ENCODE measurements around the gene TESK2.
"Not testable (repeated sequence)": the region's sequence is repeated elsewhere in the genome, so short reads cannot be mapped to it uniquely, and the experiment has no call there.

TESK2 gene

DNA sequence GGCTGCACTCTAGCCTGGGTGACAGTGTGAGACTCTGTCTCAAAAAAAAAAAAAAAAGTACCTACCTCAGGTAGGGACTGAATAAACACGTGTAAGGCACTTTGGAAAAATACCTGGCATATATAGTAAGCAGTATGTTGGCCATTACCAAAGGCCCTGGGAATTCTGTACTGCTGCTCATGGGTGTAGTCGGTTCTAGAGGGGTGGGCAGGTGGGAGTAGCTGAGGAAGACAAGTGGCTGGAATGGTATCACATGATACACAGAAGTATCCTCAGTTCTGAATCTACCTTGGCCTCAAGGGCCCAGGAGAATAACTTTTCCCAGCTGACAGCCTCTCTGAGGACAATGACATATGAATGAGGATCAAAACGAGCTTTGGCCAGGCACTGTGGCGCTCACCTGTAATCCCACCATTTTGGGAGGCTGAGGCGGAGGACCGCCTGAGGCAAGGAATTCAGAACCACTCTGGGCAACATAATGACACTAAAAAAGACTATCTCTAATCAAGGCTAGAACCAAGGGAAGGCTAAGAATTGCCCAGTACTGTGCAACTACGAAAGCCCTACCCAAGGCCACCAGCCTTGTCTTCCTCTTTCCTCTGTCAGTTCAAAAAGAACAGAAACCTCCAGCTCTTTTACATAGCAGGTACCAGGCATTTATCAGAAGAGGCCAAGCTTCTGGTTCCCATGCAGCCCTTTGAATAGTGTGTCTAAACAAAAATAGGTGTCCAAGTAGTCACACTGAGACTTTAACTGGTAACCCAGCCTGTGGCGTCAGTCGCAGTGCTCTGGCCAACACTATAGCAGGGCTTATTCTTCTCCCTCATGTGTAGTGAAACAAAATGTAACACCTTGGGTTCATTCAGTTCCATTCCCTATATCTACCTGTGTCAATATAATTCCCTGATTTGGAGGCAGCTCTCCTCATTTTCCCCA lies 19.3 kb upstream of the TESK2 start:
- no peak for DNase-seq

DNA sequence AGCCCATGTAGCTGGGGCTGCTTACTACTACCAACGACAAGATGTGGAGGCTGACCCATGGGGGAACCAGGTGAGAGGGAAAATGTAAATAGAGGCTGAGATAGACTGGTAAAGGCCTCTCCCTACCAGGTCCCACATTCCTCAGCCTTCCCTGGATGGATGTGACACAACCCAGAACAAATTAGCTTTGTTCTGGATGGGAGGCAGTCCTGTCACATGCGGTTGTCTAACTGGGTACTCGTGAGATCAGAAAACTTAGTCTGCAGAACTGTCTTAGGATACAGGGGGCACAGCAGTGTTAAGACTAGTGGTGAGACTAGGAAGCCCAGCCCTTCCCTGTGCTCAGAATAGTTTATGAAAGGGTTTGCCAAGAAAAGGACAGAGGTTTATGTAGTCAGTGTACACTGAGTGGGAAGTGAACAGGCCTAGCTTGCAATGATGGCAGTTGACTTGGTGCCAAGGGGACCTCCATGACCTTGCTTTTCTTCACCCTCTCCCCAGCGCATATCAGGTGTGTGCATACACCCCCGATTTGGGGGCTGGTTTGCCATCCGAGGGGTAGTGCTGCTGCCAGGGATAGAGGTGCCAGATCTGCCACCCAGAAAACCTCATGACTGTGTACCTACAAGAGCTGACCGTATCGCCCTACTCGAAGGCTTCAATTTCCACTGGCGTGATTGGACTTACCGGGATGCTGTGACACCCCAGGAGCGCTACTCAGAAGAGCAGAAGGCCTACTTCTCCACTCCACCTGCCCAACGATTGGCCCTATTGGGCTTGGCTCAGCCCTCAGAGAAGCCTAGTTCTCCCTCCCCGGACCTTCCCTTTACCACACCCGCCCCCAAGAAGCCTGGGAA lies 17.6 kb upstream of the TESK2 start:
- no peak for DNase-seq

DNA sequence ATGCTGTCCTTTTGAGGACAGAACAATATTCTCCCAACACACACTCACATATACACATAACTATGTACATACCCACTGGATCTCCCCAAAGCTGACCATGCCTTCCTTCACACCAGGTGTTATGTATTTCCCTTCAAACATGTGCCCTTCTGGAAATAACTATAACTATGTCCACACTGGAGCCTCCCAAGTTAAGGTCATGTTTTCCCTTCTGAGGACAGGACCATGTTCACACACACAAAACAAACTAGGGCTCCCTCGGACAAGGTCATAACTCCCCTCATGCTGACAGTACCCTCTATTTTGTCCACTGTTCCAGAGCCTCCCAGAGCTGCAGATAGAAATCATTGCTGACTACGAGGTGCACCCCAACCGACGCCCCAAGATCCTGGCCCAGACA lies 16.9 kb upstream of the TESK2 start:
- no peak for DNase-seq

DNA sequence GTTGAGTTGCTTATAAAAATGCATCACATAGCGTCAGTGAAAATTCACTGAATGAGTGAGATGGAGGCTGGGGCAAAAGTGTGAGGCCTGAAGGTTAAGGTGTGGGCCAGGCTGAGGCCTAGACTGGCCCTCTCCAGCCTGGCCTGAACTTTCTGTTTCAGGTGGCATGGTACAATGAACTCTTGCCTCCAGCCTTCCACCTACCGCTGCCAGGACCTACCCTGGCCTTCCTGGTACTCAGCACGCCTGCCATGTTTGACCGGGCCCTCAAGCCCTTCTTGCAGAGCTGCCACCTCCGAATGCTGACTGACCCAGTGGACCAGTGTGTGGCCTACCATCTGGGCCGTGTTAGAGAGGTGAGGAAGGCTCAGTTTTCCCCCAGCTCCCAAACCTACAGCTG lies 16.2 kb upstream of the TESK2 start:
- no peak for DNase-seq

DNA sequence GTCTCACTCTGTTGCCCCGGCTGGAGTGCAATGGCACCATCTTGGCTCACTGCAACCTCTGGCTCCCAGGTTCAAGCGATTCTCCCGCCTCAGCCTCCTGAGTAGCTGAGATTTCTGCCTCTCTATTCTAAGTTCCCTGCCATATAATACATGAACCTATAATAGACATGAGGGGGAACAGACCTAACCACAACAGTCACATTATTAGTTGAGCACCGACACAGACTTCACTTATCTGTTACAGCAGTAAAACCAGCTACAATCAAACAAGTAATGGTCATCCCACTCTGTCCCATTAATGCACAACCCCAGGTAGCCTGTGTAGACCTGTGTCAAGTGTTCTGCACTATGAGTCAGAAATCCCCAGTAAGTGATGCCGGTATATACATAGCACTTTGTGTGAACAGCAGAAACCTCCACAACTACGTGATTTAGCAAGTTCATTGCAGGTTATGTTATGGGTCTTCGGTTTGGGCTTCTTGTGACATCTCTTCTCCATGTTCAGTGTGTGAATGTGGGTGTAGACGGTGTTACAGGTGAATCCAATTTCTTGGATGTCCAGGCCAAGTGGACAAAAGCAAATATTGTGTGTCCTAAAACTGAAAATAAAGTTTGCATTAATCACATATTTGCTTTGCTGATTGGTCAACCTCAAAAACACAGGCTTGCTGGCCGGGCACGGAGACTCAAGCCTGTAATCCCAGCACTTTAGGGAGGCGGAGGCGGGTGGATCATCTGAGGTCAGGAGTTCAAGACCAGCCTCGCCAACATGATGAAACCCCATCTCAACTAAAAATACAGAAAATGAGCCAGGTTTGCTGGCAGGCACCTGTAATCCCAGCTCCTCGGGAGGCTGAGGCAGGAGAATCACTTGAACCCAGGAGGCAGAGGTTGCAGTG lies 12.7 kb upstream of the TESK2 start:
- DNase-seq = no peak

DNA sequence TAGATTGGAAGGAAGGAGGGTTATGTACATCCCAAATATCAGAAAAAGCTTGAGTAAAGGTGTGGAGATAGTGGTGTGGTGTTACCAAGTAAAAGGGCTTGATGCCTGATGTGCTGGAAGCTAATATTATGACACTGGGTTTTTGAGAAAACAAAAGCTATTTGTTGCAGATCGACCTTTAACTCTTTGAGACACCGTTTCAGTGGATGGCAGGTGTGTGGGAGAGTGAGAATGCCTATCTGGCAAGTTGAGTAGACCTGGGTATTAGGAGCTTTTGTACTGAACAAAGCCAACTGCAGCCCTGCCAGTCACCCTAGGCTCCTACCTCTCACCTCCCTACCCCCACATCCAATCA lies 10.5 kb upstream of the TESK2 start:
- no peak for DNase-seq

DNA sequence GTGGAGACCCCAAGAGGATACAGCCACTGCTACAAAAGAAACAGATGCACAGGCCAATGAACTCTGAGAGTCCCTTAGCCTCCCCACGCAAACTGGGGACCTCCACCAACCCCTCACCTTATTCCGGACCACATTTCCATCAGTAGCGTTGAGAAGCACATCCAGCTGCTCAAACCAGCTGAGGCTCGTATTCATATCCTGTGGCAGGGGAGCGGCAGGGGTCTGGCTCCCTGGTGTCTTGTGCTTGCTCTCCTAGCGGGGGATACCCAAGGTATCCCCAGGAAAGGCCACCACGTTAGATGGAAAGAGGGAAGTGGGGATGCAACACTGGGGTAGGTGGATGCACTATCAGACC lies 8.4 kb upstream of the TESK2 start:
- DNase-seq = no peak

DNA sequence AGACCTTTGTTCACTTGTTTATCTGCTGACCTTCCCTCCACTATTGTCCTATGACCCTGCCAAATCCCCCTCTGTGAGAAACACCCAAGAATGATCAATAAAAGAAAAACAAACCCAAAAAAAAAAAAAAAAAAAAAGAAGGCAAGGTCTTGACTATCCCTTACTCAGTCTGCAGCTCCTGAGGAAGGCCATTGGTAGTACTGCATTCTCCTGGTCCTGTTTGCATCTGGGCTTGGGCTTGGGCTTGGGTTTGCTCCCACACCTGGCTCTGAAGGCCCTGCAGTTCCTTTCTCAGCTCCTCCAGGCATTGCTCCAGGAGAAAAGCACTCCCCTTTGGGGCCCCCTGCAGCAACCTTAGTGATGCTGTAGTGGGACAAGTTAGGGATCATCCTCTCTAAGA lies 7.3 kb upstream of the TESK2 start:
- DNase-seq = no peak

DNA sequence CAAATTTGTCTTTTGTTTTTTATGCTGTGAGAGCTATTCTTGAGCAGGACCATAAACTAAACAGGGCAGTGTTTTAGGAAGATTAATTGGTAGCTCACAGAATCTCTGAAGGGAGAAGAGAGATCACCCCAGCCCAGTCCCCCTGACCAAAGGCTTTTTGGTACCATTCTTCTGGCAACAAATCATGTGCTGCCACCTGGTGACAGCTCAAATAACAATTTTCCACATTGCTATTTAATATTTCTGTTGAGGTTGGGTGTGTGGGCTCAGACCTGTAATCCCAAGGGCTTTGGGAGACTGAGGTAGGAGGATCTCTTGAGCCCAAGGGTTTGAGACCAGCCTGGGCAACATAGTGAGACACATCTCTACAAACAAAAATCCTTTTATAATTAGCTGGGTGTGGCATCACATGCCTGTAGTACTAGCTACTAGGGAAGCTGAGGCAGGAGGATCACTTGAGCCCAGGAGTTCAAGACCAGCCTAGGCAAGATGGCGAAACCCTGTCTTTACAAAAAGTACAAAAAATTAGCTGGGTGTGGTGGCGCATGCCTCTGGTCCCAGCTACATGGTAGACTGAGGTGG lies 2.2 kb upstream of the TESK2 start:
- DNase-seq = peak; percentile 43 to 57

DNA sequence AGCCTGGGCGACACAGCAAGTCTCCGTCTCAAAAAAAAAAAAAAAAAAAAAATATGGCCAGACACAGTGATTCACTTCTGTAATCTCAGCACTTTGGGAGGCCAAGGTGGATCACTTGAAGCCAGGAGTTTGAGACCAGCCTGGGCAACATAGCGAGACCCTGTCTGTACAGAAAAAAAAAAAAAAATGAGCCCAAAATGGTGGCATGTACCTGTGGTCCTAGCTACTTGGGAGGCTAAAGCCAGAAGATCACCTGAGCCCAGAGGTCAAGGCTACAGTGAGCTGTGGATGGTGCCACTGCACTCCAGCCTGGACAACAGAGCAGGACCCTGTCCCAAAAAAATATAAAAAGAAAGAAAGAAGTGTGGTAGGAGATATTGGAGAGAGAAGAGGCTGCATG lies 1.7 kb upstream of the TESK2 start:
- peak in 1 of 2 experiments; percentile 14 for DNase-seq

DNA sequence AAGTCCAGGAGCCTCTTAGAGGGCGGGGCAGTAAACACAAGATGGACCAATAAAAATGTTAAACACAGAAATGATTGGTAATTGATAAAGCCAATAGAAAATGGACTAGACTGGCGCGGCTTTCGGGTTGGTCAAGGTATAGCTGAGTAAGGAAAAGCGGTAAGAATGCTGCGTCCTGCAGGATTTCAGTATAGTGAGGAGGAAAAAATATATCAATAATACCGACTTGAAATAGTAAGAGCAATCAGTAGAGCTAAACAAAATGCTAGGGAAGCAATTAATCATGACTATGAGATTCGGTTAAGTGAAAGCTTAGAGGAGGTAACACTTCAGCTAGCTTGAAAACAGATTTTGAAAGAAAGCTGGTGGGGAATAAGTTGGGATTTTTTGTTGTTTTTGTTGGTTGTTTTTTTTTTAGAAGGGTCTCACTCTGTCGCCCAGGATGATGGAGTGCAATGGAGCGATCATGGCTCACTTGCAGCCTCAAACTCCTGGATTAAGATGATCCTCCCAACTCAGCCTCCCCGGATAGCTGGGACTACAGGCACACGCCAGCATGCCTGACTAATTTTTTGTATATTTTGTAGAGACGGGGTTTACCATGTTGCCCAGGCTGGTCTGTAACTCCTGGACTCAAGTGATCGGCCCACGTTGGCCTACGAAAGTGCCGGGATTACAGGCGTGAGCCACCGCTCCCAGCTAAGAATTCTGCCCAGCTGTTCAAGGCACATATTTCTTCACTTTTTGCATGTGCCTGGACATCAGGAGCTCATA lies 711 bp upstream of the TESK2 start:
- no peak for DNase-seq

DNA sequence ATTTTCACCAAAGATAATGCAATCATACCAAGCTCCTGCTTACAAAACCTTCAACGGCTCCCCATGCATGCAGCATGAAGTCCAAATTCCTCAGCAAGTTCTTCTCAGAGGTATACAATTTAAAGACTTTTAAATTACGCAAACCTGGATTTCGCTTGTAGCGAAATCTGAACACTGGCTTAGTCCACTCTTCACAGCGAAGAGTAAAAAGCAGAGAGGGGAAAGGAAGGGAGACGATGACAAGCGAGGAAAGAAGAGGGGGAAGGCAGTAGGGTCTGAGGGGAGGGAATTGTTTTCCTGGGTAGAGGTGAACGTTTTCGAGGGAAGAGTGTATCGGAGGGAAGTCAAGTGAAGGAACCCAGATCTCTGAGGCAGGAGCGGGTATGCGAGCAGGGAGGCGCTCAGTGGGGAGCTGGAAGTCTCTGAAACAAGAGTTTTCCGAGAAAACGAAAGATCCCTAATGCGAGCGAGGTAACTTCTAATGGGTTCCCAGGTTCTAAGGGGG lies 790 bp downstream of the TESK2 start:
- DNase-seq = no peak

DNA sequence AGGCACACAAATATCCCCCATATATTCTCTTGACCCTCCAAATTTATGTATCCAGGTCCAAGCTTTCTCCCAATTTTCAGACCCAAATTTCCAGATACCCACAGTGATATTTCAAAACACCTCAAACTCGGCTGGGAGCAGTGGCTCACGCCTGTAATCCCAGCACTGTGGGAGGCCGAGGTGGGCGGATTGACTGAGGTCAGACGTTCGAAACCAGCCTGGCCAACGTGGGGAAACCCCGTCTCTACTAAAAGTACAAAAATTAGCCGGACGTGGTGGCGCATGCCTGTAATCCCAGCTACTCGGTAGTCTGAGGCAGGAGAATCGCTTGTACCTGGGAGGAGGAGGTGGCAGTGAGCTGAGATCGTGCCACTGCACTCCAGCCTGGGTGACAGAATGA lies 1.6 kb downstream of the TESK2 start:
- peak; percentile 77 to 78 for DNase-seq

DNA sequence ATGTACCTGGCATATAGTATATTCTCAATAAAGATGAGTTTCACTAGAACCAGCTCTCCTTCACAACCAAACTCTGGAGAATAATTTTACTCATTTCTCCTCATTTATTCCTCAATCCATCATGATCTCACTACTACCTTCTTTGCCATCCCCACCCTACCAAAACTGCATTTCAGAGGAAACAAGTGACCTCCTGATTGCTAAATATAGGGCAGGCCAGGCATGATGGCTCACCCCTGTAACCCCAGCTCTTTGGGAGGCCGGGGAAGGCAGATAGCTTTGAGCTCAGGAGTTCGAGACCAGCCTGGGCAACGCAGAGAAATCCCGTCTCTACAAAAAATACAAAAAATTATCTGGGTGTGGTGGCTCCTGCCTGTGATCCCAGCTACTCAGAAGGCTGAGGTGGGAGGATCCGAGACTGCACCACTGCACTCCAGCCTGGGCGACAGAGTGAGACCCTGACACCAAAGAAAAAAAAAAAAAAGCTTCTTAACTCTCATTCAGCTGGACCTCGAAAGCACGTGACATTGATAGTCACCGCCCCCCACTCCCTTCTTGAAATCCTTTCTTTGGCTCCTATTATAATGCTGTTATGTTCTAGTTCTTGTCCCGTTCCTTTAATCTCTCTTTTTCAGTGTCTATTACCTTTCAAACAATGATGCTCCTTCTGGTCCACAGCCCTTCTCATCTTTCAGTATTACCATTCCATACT lies 2.1 kb downstream of the TESK2 start:
- no peak for DNase-seq

DNA sequence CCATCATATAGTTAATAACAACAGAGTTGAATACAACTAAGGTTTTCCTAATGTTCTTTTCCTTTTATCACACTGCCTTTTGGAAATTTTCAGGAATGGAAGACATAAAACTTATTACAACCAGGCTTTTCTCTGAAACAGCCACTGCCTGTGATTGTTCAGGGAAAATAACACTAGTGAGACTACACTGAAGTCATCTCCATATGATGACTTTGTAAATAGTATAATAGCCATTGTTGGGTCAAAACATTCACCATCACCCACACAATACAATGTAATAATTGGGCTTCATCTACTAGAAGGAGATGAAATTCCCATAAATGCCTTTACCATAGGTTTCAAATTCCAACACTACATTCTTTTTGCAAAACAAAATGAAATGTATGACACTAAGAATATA lies 5.0 kb downstream of the TESK2 start:
- no peak for DNase-seq

DNA sequence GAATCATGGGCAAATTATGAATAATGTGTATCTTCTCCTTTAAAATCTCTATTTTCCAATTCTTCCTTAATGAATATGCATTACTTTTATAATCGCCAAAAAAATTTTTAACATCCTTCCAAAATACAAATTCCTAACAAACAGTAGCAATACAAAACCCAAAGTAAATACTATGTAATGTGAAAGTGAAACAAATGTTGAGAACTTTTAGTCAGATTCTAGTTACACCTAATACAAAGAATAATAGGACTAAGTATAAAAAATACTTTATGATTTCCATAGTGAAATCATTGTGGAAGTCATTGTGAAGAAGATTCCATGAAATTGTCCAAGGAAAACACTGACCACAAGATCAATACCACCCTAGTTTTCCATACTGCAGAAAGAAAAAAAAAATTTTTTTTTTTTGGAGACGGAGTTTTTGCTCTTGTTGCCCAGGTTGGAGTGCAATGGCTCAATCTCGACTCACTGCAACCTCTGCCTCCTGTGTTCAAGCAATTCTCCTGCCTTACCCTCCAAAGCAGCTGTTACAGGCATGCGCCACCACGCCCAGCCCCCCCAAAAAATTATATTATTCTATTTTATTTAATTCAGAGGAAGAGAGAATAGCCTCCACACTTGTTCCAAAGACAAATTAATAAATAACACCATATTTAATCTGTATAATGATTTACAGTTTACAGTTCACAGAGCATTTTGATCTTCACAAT lies 11.8 kb downstream of the TESK2 start:
- DNase-seq = no peak

DNA sequence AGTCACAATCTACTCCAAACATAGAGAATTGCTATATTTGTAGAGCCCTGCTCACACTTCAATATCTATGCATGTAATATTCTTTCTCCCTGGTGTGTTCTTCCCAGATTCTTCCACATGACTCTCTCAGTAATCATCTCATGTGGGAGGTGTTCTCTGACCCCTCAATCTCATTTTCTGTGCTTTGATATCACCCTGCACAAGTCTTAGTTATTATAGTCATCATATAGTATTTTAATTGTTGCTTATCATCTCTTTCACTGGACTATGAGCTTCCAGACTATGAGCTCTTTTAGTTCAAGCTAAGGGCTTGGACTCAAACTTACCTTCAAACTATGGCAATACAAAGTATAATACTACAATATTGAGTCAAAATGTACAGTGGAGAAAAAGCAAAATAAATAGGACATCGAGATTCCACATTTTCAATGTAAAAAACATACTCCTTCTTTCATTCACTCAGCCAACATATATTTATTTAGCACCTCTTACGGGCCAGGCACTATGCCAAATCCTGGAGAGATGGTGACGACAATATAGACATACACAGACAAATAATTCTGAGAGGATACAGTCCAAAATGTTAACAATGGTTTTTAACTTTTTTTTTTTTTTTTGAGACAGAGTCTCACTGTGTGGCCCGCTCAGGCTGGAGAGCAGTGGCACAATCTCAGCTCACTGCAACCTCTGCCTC lies 12.7 kb downstream of the TESK2 start:
- DNase-seq = no peak

DNA sequence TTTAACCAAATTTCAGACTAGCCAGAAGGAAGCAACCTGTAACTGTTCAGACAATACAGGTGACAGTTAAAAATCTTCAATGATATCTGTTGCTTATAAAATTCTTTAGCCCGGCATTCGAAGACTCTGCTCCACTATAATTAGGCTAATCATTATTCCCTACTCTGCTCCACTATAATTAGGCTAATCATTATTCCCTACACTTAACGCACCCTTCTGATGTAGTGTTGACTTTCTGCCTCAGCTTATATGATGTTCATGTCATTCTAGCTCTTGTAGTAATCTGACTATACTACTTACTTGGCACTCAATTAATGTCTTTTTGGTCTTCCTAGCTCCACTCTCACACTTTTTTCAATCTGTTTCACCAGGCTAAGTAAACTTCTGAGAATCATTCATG lies 13.3 kb downstream of the TESK2 start:
- DNase-seq = no peak

DNA sequence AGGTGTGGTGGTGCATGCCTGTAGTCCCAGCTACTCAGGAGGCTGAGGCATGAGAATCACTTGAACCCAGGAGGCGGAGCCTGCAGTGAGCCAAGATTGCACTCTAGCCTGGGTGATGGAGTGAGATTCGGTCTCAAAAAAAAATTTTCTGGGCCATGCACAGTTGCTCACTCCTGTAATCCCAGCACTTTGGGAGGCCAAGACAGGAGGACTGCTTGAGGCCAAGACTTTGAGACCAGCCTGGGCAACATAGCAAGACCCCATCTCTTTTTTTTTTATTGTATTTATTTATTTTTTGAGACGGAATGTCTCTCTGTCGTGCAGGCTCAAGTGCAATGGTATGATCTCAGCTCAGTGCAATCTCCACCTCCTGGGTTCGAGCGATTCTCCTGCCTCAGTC lies 16.8 kb downstream of the TESK2 start:
- DNase-seq = not testable (repeated sequence)

DNA sequence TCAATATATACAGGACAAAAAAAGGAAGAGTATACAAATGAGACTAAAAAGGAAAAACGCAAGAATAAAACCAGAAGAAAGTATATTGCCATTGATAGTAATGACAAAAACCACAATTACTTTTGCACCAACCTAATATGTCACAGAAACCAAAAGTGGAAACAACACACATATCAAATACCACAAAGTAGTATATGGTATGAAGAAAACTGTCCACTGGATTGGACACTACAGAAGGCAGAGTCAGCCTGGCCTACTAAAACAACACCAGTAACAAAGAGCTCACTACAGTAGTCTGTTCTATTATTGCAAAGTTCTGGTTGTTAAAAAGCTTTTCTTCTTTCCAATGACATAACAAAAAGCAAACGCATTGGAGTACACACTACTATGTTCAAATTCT lies 17.7 kb downstream of the TESK2 start:
- DNase-seq = no peak

All from activated T-cell treated with anti-CD3 and anti-CD28 coated beads, Interleukin-2, amount 50 U/mL, for 48 hours (primary cell).